C4-2B (cell line): ENCODE results near the gene HSPB3.
A peak's percentile ranks its signal among the peaks of the same experiment; 100 is the strongest.
"Not testable (repeated sequence)": the region's sequence is repeated elsewhere in the genome, so short reads cannot be mapped to it uniquely, and the experiment has no call there.

Experiments
- H3K27ac ChIP-seq: fragments of 450-650 bp; 2 replicates; pipeline ENCODE4 v1.5.1; 2017
- ZFX ChIP-seq: fragments of 450-650 bp; IDR thresholded peaks from 2 replicates; pipeline ENCODE4 v1.6.1; 2017
- TF ChIP-seq, protein P1 (sequence below): fragments of 450-650 bp; conservative IDR thresholded peaks from 2 replicates; pipeline ENCODE4 v1.5.1; 2017; ENCODE audit warnings: mild to moderate bottlenecking

Gene HSPB3, protein sequence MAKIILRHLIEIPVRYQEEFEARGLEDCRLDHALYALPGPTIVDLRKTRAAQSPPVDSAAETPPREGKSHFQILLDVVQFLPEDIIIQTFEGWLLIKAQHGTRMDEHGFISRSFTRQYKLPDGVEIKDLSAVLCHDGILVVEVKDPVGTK

DNA sequence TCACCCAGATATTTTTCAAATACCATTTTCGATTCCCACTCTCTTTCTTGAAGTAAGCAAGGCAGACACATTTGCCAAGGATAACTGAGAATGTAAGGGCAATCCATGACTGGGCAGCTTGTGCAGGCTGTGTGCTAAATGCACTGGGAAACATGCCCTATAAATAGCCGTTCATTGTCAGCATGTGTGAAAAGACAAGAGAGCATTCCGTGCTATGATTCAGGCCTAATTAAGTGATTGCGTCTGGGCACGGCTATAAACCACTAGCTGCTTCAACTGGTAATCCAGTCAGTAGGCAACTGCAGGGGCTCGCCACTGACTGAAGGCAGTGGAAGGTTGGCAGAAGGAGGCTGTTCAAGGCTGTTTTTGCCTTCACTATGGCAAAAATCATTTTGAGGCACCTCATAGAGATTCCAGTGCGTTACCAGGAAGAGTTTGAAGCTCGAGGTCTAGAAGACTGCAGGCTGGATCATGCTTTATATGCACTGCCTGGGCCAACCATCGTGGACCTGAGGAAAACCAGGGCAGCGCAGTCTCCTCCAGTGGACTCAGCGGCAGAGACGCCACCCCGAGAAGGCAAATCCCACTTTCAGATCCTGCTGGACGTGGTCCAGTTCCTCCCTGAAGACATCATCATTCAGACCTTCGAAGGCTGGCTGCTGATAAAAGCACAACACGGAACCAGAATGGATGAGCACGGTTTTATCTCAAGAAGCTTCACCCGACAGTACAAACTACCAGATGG is at the start of gene HSPB3:
Gene HSPB3 (plus strand): TSS at position 287 of the 745 bp plus-strand sequence. CDS start 91 bp downstream, at position 378.
- H3K27ac ChIP-seq, result no peak within 1 kb of the TSS
- no peak for TF ChIP-seq ZFX
- TF ChIP-seq, protein P1, sequence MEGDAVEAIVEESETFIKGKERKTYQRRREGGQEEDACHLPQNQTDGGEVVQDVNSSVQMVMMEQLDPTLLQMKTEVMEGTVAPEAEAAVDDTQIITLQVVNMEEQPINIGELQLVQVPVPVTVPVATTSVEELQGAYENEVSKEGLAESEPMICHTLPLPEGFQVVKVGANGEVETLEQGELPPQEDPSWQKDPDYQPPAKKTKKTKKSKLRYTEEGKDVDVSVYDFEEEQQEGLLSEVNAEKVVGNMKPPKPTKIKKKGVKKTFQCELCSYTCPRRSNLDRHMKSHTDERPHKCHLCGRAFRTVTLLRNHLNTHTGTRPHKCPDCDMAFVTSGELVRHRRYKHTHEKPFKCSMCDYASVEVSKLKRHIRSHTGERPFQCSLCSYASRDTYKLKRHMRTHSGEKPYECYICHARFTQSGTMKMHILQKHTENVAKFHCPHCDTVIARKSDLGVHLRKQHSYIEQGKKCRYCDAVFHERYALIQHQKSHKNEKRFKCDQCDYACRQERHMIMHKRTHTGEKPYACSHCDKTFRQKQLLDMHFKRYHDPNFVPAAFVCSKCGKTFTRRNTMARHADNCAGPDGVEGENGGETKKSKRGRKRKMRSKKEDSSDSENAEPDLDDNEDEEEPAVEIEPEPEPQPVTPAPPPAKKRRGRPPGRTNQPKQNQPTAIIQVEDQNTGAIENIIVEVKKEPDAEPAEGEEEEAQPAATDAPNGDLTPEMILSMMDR, result no peak

DNA sequence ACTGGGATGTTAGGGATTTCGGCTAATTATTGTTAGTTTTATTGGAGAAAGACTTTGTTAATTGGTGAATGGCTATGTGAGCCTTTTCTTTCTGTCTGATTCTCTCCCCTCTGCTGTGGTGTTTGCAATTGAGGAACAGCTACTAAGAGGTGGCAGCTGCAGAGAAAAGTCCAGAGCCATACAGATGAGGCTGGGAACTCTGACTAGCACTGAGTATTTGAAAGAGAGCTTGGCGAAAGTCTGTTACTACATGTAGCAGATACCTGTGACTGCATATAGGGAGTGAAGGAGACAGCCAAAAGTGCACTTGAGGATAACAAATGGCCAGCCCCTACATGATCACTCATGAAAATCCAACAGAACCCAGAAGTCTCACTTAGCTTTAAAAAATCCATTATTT is 44.3 kb upstream of the HSPB3 start:
- H3K27ac ChIP-seq, result no peak overlapping the region
- TF ChIP-seq, protein P1, result no peak
- TF ChIP-seq ZFX, result no peak

DNA sequence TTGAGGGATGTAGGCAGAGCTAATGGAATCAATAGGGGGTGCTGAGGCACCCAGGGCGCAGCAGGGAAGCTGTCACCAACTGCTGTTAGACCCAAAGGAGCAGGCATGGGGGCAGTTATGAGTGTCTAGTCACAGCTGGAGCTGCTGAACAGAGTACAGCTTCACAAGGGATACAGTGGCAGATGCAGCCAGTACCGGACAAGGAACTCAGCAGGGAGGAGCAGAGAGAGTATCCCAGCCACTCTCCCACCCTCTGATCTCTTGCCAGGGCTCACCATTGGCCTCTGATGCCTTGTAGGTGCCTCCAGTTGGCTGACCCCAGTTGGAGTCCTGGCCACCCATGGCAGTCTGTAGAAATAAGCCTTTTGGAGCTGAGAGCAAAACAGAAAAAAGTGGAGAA is 42.6 kb upstream of the HSPB3 start:
- H3K27ac ChIP-seq, result no peak overlapping the region
- TF ChIP-seq ZFX, result no peak
- TF ChIP-seq, protein P1, result no peak

DNA sequence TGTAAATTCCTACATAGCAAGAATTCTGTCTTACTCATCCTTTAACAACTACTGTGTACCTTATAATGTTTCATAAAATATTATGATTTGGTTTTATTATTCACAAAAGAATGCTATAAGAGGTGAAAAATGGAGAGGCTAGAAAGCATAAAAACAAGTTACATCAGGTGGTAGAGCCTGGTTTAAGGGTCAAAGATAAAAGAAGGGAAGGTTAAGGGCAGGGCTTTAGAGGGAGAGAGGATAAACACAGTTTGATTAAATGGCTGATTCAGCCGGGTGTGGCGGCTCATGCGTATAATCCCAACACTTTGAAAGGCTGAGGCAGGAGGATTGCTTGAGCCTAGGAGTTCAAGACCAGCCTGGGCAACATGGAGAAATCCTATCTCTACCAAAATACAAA is 40.4 kb upstream of the HSPB3 start:
- no peak for TF ChIP-seq ZFX
- TF ChIP-seq, protein P1, result no peak
- H3K27ac ChIP-seq, result no peak overlapping the region

DNA sequence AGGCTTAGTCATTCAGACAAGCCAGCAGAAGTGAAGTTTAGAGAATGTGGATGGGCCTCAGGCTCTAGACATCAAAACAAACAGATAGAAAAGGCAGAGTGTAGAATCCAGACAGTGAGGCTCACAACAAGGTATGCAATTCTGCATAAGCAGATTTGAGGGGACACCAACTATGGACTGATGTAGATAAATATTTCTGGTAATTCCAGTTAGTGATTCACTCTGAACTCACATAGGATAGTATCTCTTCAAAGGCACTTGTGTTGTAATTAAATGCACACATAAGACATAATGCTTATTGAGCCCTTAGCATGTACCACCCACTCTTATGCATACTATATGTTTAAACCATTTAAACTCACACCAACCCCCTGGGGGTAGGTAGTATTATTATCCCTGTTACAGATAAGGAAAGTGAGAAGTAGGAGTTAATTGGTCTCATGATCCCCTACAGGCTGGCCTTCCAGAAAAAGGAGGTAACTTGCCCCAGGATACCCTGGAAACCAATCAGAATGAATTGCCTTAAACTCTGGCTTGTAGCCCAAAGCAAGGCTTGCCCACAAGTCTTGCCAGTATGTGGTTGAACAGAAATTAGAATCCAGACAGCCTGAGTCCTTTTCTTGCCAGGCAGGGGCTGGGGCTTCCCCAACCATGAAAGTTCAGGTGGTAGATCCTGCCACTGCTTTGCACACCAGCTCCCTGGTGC is 39.5 kb upstream of the HSPB3 start:
- TF ChIP-seq, protein P1, result no peak
- no peak for TF ChIP-seq ZFX
- H3K27ac ChIP-seq, result no peak overlapping the region

DNA sequence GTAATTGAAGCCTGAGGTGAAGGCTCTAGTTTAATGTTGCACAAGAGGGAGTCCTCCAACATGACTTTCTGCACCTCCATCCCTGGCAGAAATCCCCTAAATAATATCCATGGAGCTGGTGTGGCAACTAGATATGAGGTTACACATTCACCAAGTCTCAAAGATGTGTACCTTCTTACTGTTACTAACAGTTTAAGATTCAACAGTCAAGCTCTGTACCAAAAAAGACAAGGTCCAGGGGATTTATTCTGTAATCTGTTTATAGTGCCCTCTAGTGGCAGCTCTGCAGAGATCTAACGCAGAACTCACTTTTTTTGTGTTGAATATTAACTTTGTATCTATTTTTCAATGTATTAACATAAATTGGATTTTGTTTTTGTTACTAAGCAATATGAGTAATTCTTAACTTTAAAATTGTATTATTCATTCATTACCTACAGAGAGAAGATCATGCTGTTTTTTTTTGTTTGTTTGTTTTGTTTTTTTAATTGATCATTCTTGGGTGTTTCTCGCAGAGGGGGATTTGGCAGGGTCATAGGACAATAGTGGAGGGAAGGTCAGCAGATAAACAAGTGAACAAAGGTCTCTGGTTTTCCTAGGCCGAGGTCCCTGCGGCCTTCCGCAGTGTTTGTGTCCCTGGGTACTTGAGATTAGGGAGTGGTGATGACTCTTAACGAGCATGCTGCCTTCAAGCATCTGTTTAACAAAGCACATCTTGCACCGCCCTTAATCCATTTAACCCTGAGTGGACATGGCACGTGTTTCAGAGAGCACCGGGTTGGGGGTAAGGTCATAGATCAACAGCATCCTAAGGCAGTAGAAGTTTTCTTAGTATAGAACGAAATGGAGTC is 35.7 kb upstream of the HSPB3 start:
- TF ChIP-seq, protein P1, result peak; percentile 88

DNA sequence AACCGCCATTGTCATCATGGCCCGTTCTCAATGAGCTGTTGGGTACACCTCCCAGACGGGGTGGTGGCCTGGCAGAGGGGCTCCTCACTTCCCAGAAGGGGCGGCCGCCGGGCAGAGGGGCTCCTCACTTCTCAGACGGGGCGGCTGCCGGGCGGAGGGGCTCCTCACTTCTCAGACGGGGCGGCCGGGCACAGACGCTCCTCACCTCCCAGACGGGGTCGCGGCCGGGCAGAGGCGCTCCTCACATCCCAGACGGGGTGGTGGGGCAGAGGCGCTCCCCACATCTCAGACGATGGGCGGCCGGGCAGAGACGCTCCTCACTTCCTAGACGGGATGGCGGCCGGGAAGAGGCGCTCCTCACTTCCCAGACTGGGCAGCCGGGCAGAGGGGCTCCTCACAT is 35.0 kb upstream of the HSPB3 start:
- H3K27ac ChIP-seq, result not testable (repeated sequence)

More for the DNA sequence above, 35.7 kb upstream of the HSPB3 start:
- not testable (repeated sequence) for H3K27ac ChIP-seq
